Tibial artery (tissue), 4 donors: ENCODE data around the gene NDUFA11.

Experiments
- DNase-seq, 2 donors: peaks; one replicate each; pipeline ENCODE4 v3.0.0-alpha.2; 2019
- H3K27ac ChIP-seq, 2 donors: fragments of 200-600 bp; sonication (generic) in 1 of 2; 1 replicate in 1 of 2; 2 replicates in 1 of 2; pipeline ENCODE4 v1.5.1; 2018 to 2019; ENCODE audit warnings: mild to moderate bottlenecking in 1 of 2
- H3K27me3 ChIP-seq, 2 donors: fragments of 200-600 bp; sonication (generic) in 1 of 2; one replicate each; pipeline versions ENCODE4 v1.5.1 to v1.6.0; 2016 to 2019
- H3K36me3 ChIP-seq, 3 donors: fragments of 200-600 bp; sonication (generic) in 2 of 3; one replicate each; pipeline ENCODE4 v1.5.1; 2016 to 2019; ENCODE audit warnings: mild to moderate bottlenecking in 2 of 3
- H3K4me1 ChIP-seq, 4 donors: fragments of 200-600 bp; sonication (generic) in 2 of 4; 1 replicate in 3 of 4; 2 replicates in 1 of 4; pipeline ENCODE4 v1.5.1; 2016 to 2019
- H3K4me3 ChIP-seq, 2 donors: fragments of 200-600 bp; sonication (generic) in 1 of 2; 1 replicate in 1 of 2; 2 replicates in 1 of 2; pipeline ENCODE4 v1.5.1; 2018 to 2019; ENCODE audit warnings: mild to moderate bottlenecking in 2 of 2
- H3K9me3 ChIP-seq, 3 donors: fragments of 200-600 bp; sonication (generic) in 1 of 3; one replicate each; pipeline ENCODE4 v1.5.1; 2016 to 2019
- CTCF ChIP-seq, 2 experiments: fragments of 200-600 bp in 1 of 2; fragments of 450-650 bp in 1 of 2; IDR thresholded peaks; one replicate each; pipeline ENCODE4 v1.5.1; 2017 to 2019; ENCODE audit warnings: antibody characterized with exemption in 2 of 2, mild to moderate bottlenecking in 1 of 2, moderate library complexity in 1 of 2
- intact Hi-C: fragments of 100-400 bp; cut with DNase I; formaldehyde crosslinking; loops from one replicate; pipeline ENCODE4 v1.15.0; 2023; ENCODE audit warnings: low total_unique reads

The NDUFA11 gene

DNA sequence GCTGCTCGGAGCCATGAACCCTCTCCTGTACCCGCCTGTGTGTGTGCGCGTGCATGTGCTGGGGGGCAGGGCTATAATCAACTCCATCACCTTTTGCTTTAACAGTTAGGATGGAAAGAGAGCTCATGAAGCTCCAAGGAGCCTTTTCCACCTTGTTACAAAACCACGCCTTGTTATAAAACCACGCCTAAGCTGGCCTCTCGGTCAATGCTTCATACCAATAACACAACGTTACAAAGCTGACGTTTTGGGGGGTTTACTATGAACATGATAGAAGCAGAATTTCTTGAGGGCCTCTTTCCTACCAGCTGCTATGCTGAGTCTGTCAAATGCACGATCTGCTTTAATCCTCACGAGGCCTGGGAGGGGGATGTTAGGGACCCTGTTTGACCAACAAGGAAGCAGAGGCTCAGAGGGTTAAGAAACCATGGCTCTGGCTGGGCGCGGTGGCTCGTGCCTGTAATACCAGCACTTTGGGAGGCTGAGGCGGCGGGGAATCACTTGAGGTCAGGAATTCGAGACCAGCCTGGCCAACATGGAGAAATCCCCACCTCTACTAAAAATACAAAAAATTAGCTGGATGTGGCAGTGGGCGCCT is 22.3 kb upstream of the NDUFA11 start:
- TF ChIP-seq CTCF (IDR thresholded peaks at IDR 0.05): no peak
- Histone ChIP-seq H3K27ac (peak overlapping the region; percentile 68 to 75), H3K27me3 (no peaks in the 10 kb centered on the region), H3K4me1 (peaks cover 0 to 21% (median 20%) of the 10 kb centered on the region in 4 donors), H3K36me3 (peaks cover 67 to 100% (median 85%) of the 10 kb centered on the region in 3 donors), H3K9me3 (no peaks in the 10 kb centered on the region), H3K4me3 (no peak overlapping the region)
- intact Hi-C loops: no loop called here
- DNase-seq: no peak

- no peaks in the 10 kb centered on the region for H3K27me3 ChIP-seq
- TF ChIP-seq CTCF (IDR thresholded peaks at IDR 0.05): no peak
These were observed 19.8 kb upstream of the NDUFA11 start for GRCh38 chr19:5923356-5923755.

GRCh38 chr19:5922161-5922545 is 18.6 kb upstream of the NDUFA11 start:
- Histone ChIP-seq H3K27ac (no peak overlapping the region), H3K36me3 (peaks cover 77 to 100% (median 83%) of the 10 kb centered on the region in 3 donors), H3K27me3 (no peaks in the 10 kb centered on the region), H3K4me1 (peaks cover 0 to 14% (median 13%) of the 10 kb centered on the region in 4 donors), H3K9me3 (no peaks in the 10 kb centered on the region), H3K4me3 (no peak overlapping the region)
- intact Hi-C loops: no loop called here
- DNase-seq: no peak
- TF ChIP-seq CTCF (IDR thresholded peaks at IDR 0.05): no peak

More at GRCh38 chr19:5923356-5923755, 19.8 kb upstream of the NDUFA11 start:
- no peak overlapping the region for H3K27ac ChIP-seq
- intact Hi-C loops: no loop called here
- peaks cover 0 to 21% (median 20%) of the 10 kb centered on the region in 4 donors for H3K4me1 ChIP-seq
- no peak for DNase-seq
- no peaks in the 10 kb centered on the region for H3K9me3 ChIP-seq
- no peak overlapping the region for H3K4me3 ChIP-seq
- peaks cover 69 to 100% (median 83%) of the 10 kb centered on the region in 3 donors for H3K36me3 ChIP-seq

DNA sequence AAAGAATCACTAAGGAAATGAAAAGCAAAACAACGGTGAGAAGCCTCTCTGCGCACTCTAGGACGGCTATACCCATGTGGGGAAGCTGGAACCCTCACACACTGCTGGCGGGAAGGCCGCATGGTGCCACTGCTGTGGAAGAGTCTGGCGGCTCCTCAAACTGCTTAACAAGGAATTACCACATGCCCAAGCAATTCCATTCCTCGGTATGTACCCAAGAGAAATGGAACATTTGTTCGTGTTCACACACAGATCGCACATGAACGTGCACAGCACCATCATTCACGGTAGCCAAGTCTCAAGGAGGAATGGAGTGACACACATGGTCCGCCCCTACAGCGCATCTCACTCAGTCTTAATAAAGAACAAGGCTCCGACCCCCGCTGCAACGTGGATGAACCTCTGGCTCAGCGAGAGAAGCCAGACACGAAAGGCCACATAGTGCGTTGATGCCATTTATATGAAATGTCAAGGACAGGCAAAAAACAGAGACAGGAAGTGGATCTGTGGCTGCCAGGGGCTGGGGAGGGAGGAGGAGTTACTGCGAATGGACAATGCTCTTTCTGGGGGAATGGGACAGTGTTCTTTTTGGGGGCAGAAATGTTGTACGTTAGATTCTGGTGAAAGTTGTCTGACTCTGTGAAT is 18.0 kb upstream of the NDUFA11 start:
- Histone ChIP-seq H3K4me1 (peaks cover 0 to 9% (median 8%) of the 10 kb centered on the region in 4 donors), H3K4me3 (no peak overlapping the region), H3K27me3 (no peaks in the 10 kb centered on the region), H3K36me3 (peaks cover 82 to 100% (median 88%) of the 10 kb centered on the region in 3 donors), H3K9me3 (no peaks in the 10 kb centered on the region), H3K27ac (no peak overlapping the region)
- intact Hi-C loops: no loop called here
- TF ChIP-seq CTCF (IDR thresholded peaks at IDR 0.05): no peak
- no peak for DNase-seq

- Histone ChIP-seq H3K27ac (no peak overlapping the region), H3K9me3 (no peaks in the 10 kb centered on the region), H3K4me1 (peaks cover 0 to 24% (median 9%) of the 10 kb centered on the region in 4 donors), H3K36me3 (peaks cover 62 to 91% (median 87%) of the 10 kb centered on the region in 3 donors), H3K4me3 (no peak overlapping the region), H3K27me3 (no peaks in the 10 kb centered on the region)
- TF ChIP-seq CTCF (IDR thresholded peaks at IDR 0.05): no peak
- DNase-seq: no peak
- intact Hi-C loops: no loop called here
These were observed 15.0 kb upstream of the NDUFA11 start for GRCh38 chr19:5918463-5919079.
